ENCODE results near the gene KCNN4.
A peak's percentile ranks its signal among the peaks of the same experiment; 100 is the strongest.
"Not testable (repeated sequence)": the region's sequence is repeated elsewhere in the genome, so short reads cannot be mapped to it uniquely, and the experiment has no call there.

The KCNN4 gene

DNA sequence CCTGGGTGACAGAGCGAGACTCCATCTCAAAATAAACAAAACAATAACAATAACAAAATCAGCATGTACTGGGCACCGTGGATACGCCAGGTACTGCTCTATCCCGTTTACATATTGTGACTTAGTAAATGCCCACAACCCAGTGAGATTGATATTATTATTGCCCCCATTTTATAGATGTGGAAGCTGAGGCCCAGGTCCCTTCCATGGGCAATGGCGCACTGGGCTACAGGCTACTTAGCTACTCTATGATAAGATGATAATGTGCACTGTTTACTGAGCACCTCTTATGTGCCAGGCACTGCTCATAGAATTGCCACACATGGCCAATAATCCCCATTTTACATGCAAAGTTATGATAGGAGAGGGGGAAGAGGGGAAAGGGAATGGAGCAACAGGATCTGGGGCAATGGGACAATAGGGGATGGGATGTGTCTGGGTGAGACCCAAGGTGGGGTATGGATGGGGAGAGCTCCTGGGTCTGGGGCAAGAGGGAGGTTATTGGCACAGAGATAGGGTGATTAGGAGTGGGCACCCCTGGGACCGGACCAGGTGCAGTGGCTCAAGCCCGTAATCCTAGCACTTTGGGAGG, 5.4 kb downstream of the KCNN4 start:
- no peak for DNase-seq (ENCODE audit: low spot score)

DNA sequence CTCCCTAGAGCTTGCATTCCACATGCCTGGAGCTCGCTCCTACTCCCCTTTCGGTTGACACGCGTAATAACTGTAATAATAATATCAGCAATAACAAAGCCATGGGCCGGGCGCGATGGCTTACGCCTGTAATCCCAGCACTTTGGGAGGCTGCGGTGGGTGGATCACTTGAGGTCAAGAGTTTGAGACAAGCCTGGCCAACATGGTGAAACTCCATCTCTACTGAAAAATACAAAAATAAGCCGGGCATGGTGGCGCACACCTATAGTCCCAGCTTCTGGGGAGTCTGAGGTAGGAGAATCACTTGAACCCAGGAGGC, 5.9 kb downstream of the KCNN4 start:
- DNase-seq (ENCODE audit: low spot score) = not testable (repeated sequence)

DNA sequence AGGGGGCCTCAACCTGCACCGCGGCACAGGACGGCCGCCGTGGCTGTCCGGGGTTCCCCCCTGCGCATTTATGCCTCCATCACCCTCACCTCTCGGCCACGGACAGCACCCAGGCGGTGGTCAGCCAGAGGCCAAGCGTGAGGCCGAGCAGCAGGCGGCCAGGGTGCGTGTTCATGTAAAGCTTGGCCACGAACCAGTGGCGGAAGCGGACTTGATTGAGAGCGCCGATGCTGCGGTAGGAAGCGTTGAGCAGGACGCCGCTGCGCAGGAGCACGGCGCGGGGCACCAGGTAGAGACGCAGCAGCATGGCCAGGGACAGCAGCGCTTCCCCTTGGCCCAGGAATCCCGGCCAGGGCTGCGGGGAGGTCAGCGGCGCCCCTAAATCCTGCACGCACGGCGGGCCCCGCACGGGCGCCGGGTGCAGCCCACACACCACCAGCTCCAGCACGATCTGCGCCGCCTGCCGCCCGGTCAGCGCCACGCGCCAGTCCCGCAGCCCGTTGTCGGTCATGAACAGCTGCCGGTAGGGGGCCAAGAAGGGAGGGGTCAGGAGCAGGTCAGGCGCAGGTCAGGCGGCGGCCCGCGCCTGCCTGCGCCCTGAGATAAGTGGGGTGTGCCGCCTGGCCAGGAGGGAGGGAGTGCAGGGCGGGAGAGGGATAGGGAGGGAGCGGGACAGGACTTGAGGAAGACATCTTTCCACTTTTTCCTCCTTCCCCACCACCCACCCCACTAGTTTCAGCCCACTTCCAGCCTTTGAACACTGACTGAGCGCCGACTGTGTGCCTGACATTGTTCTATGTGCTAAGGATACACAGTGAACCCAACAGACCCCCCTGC, 6.5 kb downstream of the KCNN4 start:
- DNase-seq (ENCODE audit: low spot score) = peak; percentile 73

DNA sequence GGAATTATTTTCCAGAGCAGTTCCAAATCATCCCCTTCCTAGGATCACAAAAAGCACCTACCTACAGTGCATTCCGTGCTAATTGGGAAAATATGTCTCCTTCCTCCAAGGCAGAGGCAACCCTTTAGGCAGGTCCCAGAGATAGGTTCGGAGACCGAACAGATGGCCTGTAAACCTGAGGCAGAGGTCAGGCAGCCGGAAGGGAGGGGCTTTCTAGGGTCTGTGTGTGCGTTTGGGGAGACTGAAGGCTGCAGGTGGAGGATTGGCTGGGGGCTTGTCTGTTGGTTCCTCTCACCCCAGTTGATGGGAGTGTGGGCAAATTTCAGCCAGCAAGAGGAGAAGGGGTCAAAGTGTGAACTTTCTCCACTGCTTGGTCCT, 7.1 kb downstream of the KCNN4 start:
- DNase-seq (ENCODE audit: low spot score) = peak; percentile 27

DNA sequence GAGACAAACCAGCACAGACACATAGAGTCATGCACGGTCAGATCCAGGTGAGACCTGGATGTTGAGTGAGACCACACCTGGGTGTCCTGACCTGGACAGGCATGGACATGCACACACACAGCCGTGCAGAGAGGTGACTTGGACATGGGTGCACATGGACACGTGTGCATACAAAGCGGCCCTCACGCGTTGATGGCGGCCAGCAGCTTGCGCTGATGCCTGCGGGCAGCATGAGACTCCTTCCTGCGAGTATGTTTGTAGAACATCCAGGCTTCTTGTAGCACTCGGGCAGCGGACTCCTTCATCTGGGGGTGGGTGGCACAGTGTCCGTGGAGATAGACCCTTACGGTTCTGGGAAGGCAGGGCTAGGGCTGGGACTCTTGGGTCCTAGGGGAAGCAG, 11.5 kb downstream of the KCNN4 start:
- no peak for DNase-seq (ENCODE audit: low spot score)

DNA sequence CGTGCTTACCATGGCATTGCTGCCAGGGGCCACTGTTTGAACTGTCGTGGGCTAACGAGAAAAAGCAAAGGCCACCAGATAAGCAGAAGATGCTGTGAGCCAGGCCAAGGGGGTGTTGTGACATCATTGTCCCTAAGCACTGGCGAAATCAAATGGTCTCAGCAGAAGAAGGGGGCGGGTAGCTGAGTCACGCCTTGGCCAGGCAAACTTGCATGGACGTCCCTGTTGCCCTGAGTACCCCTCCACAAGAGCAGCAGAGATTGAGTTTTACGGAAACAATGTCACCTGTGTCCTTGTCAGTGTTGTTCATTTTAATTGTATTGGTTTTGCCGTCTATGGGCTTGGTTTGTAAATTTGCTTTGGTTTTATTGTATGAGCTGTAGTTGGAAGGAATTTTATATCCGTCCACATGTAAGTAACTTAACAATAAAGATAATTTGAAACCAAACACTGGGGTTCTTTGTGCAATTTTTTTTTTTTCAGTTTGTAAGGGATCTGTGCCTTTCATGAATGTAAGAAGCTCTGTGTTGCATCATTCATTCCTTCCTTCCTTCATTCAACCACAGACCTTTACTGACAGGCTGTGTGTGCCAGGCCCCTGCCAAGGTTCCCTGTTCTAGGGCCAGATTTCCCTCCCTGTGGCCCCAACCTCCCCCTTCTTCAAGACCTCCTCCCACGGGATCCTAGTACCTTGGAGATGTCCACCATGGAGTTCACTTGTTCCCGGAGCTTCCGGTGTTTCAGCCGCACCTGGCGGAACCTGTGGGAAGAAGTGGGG, 12.3 kb downstream of the KCNN4 start:
- DNase-seq (ENCODE audit: low spot score) = no peak

DNA sequence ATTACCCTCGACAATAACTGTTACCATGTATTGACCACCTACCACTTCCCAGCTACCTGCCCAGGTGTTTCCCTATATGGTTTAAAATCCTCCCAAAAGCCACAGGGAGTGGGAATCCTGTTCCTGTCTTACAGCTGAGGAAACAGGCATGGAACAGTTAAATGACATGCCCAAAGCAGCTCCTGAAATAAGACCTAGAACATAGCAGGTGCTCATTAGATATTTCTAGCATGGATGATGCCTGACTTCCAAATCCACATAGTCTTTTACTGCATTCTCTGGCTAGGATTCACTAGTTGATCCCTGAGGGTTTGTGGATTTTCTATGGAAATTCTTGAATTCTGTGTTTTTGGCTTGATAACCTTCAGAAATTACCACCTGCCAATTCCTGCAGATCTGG, 13.0 kb downstream of the KCNN4 start:
- no peak for DNase-seq (ENCODE audit: low spot score)

DNA sequence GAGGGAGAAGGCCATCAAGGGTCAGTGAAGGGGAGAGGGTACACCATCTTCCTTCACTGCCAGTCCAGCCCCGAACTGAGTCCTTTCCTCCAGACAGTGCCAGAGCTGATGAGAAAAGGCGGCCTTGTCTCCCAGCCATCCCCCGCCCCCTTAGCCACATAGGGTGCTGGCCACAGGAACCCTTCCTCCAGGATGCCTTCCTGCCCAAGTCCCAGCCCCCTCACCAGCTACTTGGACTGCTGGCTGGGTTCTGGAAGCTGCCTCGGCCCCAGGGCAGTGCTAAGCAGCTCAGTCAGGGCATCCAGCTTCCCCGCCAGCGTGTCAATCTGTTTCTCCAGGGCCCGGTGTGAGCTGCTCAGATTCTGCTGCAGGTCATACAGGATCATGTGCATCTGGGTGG, 13.5 kb downstream of the KCNN4 start:
- no peak for DNase-seq (ENCODE audit: low spot score)

DNA sequence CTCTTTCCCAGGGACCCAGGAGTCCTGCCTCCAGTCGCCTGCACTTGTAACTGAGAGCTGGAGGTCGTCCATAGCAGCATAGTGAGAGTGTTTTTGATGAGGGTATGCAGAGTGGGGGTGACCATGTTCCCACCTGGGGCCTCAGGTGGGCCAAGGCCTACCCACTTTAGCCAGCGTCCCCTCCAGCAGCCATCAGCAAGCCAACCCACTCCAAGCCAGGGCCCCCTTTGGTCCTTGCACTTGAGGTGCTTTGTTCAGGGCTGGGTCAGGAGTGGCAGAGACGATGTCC, 14.1 kb downstream of the KCNN4 start:
- DNase-seq (ENCODE audit: low spot score) = no peak

DNA sequence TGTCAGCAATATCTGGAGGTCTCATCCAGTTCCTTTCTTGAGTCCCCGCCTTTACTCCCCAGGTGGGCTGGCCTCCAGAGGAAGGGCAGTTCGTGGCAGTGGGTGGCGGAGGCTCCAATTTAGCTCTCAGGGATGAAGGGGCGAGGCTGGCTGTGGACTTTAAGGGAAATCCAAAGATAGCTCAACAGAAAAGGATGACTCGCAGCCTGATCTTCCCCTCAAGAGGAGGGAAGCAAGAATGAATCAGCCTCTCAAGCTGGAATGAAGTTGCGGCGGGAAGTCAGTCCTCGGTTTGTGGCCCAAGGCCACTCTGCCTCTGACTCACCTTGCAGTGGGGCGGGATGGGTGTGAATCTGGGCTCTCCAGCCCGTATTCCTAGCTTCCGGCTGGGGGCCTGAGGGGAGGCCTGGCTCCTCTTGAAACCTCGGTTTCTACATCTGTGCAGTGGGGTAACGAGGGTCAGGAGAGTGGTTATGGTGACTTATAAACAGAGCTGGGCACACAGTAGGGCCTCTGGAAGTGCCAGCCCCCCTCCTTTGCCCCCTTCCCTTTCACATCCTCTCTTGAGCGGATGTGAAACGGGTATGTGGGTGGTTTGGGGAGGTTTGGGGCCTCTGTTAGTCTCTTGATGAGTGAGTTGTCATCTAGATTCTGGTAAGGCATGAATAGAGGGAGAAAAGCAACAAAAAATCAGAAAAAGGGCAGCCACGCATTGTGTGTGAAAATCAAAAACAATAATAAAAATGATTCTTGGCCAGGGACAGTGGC, 15.5 kb downstream of the KCNN4 start:
- DNase-seq (ENCODE audit: low spot score) = no peak

DNA sequence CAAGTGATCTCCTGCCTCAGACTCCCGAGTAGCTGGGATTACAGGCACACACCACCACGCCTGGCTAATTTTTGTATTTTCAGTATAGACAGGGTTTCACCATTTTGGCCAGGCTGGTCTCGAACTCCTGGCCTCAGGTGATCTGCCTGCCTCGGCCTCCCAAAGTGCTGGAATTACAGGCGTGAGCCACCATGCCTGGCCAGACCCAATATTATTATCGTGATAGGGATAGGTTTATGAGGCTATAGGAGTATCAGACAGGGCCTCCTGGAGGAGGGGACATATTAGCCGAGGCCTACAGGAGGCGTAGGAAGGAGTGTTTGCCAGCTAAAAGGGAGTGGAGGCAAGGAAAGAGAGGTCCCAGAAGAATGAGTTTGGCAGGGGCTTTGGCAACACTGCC, 16.1 kb downstream of the KCNN4 start:
- not testable (repeated sequence) for DNase-seq (ENCODE audit: low spot score)

DNA sequence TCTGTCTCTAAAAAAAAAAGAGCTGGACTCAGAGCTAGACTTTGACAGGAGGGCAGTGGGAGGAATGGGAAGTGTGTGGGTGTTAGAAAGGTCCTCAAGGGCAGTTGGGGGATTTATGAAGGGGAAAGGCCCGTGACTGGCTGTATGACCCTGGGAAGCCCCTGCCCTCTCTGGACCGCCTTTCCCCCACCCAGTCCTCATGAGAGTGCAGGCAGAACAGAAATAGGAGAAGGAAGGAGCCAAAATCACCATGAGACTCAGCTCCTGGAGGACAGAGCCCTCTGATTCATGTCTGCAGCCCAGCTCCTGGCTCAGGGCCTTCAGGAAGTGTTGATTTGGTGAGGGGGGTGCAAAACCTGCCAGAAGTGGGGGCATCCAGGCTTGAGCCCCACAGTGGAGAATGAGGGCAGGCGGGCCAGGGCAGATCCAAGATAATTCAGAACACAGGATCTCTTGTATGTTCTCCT, 17.3 kb downstream of the KCNN4 start:
- no peak for DNase-seq (ENCODE audit: low spot score)

DNA sequence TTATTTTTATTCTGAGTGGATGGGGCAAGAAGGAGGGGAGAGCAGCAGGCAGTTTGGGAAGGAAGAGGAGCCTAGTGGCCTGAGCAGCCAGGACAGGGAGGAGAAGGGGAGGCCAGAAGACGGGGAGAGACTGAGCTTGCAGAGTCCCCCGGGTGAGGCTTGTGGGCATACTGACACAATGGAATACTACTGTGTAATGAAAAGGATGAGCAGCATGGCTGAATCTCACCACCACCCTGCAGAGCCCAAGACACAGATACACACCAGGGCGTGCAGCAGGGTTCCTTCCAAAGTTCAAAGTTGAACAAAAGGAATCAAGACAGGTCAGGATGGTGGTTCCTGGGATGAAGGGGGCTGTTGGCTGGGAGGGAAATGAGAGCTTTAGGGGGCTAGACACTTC, 18.0 kb downstream of the KCNN4 start:
- DNase-seq (ENCODE audit: low spot score) = no peak

DNA sequence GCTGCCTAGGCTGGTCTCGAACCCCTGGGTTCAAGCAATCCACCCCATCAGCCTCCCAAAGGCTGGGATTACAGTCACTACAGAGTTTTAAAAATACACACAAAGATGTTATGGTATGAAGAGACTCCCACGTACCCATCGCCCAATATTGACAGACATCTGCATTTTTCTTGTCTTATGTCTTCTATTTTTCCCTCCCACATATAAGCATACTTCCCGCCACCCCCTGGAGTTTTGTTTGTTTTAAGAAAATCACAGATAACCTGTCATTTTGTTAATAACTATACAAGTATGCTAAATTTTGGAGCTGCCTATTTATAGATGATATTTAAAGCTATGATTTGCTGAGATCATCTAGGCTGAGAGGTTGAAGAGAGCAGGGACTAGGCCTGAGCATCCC, 19.8 kb downstream of the KCNN4 start:
- DNase-seq (ENCODE audit: low spot score) = no peak

DNA sequence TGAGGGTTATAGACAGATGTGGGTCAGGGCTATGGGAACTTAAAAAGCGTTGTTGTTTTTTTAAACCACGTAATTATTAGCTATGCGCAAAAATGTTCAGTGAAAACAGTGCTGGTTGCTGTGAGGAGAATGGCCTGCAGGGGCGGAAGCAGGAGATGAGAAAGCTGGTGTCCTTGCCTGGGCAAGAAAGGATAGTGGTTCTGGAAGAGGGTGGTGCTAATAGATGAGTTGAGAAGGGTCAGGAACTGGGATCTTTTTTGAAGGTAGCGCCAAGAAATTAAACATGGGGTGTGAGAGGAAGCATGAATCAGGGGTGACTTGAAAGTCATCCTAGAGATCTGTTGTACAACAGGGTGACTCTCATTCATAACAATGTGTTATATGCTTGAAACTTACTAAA, 21.3 kb downstream of the KCNN4 start:
- DNase-seq (ENCODE audit: low spot score) = peak; percentile 23

DNA sequence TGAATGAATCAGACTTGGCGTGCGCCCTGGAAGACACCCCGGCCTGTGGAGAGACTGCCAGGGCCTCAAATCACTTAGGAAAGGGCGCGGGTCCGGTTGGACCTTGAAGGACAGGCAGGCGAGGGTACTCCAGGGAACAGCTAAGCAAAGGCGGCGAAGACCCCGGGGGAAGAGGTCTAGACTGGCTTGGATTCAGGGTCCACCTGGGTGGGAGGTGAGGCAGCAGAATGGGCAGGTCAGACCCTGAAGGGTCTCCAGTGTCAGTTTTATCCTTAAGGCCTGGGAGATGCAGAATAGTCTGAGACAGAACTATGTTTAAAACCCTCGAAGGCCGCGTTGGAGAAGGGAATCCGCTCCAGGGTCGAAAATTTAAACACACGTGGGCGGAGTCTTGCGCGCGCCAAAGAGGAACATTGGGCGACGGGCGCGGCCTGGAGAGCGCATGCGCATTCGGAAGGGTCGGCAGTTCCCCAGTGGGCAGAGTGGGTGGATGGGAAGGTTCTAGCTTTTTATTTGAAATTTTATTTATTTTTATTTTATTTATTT, 25.4 kb downstream of the KCNN4 start:
- peak; percentile 60 for DNase-seq (ENCODE audit: low spot score)

DNA sequence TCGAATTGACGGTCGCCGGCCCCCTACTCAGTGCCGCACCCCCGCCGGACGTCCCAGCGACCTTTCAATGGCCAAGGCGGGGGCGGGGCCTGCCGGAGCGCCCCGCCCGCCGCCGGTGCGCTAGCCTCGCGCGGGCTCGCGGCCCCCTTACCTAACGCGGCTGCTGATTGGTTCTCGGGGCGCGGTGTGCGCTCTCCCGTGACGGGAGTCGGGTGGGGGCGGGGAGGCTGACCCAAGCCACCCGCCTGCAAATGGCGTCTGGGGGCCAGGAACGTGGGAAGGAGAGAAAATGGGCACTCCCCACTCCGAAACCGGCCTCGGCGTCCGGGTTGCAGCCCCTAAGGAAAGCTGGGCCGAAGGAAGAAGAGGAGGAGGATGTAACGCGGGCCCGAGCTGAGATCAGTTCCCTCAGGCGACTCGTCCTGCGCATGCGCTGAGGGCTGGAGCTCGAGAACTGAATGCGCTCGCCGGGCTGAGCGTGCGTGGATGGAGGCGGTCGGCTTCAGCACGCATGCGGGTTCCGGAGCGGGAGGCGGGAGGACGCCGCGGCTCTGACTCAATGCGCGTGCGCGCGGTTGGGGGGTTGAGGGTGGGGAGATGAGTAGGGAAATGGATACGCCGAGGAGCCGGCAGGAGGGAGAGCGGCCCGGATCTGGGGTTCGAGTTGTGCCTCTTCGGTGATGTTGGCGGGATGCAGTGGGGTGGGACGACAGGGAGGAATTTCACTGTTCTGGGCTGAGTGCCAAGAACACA, 26.1 kb downstream of the KCNN4 start, which contains the start of gene SMG9:
Gene SMG9, minus strand, starts transcription at position 460 of the 753 bp plus-strand sequence. CDS start 4,221 bp downstream, outside the sequence.
- DNase-seq (ENCODE audit: low spot score) = peak; percentile 96

DNA sequence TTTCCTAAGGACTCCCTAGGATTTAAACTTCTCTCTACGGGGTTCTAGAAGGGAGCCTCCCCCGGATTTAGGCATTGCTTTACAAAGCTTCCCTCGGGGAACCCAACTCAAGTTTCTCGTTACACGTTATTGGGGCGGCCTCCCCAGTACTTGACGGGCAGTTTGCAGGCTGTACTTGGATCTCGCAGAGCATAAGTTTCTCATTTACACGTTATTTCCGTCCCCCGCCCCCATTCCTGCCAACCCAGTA, 26.6 kb downstream of the KCNN4 start:
- no peak for DNase-seq (ENCODE audit: low spot score)

DNA sequence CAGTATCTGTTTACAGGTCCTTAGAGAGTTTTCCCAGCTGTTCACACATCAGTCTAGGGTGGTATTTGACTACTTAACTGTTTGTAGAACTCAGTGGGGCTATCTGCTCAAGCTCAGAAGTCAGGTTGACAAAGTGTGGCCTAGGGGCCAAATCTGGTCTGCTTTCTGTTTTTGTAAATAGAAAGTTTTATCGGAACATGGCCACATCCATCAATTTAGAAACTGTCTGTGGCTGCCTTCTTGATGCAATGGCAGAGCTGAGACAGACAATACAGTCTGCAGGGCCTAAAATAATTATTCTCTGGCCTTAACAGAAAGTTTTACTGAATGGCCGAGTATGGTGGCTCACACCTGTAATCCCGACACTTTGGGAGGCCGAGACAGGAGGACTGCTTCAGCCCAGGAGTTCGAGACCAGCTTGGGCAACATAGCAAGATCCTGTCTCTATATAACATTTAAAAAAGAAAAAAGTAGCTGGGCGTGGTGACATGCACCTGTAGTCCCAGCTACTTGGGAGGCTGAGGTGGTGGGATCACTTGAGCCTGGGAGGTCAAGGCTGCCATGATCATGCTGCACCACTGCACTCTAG, 28.4 kb downstream of the KCNN4 start:
- no peak for DNase-seq (ENCODE audit: low spot score)

DNA sequence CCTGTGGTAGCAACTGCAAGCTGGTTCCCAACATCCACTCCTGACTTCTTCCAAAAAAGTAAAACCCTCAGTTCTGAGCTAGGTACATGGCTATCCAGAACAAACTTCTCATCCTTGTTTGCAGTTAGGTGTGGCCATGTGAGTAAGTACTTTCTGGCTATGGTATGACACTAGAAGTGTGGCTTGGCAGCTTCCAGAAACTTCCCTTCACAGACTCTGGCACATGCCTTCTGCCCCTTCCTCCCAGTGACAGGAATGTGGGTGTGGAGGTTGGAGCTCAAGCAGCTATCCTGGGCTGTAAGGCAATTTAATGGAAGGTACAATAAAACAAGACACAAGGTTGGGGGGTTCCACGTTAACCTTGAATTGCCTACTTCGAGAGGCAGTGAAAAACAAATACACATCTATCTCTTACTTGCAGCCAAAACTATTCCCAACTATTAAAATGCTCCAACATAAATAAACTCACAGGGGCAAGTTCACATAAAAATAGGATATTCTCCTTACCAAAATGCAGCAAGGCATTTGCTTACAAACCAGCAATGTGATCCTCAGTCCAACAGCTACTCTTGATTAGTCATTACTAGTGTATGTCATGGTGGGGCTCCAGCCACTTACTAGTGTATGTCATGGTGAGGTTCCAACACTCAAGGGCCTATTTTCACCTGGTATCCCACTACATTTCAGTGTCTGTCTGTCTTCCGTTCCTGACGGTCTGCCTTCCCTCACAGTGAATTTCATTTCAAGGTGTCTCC, 29.1 kb downstream of the KCNN4 start:
- no peak for DNase-seq (ENCODE audit: low spot score)

Measured in SK-N-DZ (cell line).